ENCODE results near the gene PSIP1.
"Not testable (repeated sequence)": the region's sequence is repeated elsewhere in the genome, so short reads cannot be mapped to it uniquely, and the experiment has no call there.

Gene PSIP1

GRCh38 chr9:15510789-15511575 is at the start of gene PSIP1:
TSS of gene PSIP1 (minus strand) at chr9:15510970. CDS start at chr9:15510188, 782 bp downstream.
- DNase-seq (ENCODE audit: low read depth) = peak; percentile 78

DNA sequence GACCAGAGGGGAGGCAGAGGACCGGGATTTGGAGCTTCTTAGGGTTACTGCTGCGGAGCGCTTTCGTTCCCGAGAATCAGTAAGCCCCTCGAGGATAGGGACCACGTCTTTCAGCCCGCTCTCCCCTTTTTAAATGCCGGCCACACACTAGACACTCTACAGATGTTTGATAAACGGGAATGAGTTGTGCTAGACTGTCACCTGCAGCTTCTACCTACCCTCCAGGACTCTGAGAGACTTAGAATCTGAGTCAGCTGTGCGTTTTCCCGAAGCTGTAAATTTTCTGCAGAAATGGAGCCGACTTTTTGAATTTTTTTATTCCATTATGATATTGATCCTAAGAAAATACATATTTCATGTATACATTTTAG is 42.7 kb upstream of the PSIP1 start:
- no peak for DNase-seq (ENCODE audit: low read depth)

DNA sequence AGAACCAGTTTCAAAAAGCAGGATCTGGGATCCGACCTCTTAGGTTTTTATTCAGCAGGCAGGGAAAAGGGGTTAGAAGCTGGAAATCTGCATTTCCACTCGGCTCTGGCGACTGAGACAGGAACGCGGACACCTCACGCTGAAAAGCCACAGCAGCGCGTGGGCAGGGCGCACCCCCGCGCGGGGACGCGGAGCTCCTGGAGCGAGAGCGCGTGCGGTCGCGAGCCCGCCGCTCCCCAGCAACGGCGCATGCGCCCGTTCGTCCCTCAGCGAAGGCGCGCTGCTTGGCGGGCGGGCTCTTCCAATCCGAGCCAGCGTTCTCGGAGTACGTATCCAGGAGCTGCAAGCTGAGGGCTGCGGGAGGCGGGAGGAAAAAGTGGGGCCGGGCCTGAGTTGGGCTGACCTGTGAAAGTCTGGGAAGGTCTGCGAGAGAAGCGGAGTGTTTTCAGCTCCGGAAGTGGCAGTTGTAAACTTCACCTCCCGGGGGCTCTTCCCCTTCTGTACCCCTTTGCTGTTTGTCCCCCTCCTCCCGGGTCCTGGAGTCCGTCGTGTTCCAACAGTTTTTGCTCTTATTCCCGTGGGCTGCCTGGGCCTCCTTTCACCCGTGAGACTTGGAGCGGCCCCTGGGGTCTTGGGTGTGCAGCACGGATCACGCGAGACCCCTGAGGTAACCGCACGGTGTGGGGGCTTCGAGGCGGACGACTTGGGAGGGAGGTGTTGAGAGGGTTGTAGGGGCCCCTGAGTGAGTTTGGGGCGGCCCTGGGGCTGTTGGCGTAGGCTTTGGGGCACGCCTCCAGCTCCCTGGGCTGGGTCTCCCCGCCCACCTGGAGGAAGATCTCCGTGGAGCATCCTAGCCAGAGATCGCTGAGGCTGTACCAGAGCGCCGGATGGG is 42.1 kb upstream of the PSIP1 start, which contains the start of gene CCDC171:
CCDC171 (plus strand) TSS at position 408 of the 892 bp plus-strand sequence. CDS start 11,046 bp downstream, outside the sequence.
- DNase-seq (ENCODE audit: low read depth) = peak; percentile 97

DNA sequence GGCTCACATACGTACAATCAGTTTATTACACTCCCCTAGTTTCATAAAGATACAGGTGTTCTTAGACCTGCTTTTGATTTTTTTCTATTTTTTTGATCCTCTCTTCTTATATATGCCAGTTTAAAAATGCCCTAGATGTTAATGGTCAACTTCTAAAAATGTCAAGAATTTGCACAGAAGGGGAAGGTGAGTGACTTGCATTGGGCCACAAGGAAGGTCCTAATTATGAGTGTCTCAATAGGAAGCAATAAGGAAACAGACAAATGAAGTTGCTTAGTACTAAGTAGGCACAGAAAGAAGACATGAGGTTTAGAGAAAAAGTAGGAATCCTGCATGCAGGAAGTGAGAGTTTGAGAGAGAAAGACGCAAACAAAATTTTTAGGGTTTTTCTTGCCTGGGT is 38.8 kb upstream of the PSIP1 start:
- DNase-seq (ENCODE audit: low read depth) = no peak

DNA sequence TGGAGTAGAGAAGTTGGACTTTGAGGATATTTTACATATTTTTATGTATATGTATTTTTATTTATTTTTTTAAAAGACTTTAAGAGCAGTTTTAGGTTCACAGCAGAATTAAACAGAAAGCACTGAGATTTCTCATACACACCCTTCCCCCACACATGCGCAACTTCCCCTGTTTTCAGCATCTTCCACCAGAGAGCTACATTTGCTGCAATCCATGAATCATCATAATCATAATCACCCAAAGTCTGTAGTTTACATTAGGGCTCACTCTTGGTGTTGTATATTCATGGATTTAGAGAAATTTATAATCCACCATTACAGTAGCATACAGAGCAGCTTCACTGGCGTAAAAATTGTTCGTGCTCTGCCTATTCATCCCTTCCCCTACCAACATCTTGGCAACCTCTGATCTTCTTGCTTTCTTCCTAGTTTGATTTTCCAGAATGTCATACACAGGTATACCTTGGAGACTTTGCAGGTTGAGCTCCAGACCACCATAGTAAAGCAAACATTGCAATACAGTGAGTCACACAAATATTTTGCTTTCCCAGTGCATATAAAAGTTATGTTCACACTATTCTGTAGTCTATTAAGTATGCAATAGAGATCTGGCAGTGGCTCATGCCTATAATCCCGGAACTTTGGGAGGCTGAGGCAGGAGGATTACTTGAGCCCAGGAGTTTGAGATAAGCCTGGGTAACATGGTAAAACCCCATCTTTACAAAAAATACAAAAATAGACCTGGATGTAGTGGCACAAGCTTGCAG is 32.5 kb upstream of the PSIP1 start:
- peak; percentile 76 for DNase-seq (ENCODE audit: low read depth)

DNA sequence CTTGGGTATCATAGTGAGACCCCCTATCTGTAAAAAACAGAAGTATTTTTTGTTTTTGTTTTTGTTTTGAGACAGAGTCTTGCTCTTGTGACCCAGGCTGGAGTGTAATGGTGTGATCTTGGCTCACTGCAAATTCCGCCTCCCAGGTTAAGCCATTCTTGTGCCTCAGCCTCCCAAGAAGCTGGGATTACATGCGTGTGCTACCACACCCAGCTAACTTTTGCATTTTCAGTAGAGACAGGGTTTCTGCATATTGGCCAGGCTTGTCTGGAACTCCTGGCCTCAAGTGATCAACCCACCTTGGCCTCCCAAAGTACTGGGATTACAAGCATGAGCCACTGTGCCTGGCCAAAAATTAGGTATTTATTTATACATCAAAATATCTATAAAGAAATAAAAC is 31.9 kb upstream of the PSIP1 start:
- DNase-seq (ENCODE audit: low read depth) = no peak

GRCh38 chr9:15541872-15542271 is 31.1 kb upstream of the PSIP1 start:
- DNase-seq (ENCODE audit: low read depth) = peak; percentile 23

DNA sequence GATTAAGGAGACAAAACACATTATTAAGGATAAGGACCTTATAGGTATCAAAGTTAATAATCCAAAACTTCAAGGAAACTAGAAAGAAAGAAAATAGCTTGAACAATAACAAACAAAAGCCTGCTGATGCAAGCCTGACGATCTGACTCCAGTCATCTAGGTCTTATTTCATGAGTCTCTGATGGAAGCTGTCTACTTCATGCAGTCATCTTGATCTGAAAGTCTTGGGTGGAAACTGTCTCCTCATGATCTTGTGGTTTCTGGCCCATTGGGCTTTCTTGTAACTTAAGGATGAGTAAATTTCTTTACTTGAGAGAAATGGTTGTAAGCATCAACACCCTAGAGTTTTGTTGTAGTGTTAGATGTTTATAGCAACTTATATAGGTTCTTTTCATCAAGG is 20.6 kb upstream of the PSIP1 start:
- no peak for DNase-seq (ENCODE audit: low read depth)

- no peak for DNase-seq (ENCODE audit: low read depth)
Observed at GRCh38 chr9:15529566-15530324, 19.0 kb upstream of the PSIP1 start.

DNA sequence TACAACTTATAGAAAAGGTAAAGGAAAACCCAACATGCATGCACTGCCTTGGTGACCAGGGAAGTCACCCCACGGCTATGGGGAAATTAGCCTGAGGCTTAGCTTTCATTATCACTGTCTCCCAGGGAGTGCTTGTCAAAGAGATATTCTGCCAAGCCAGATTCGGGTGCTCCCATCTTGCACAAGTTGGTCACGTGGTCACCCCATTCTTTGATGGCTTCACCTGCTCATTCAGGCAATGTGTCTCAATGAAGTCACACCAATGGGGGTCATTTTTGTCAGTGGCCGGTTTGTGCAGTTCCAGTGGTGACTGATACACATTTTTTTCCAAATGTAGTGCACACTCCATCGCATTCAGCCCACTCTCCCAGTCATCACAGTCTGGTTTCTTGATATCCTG is 16.3 kb upstream of the PSIP1 start:
- not testable (repeated sequence) for DNase-seq (ENCODE audit: low read depth)

- no peak for DNase-seq (ENCODE audit: low read depth)
Observed at GRCh38 chr9:15525958-15526357, 15.2 kb upstream of the PSIP1 start.

GRCh38 chr9:15524845-15525455 is 14.2 kb upstream of the PSIP1 start:
- no peak for DNase-seq (ENCODE audit: low read depth)

DNA sequence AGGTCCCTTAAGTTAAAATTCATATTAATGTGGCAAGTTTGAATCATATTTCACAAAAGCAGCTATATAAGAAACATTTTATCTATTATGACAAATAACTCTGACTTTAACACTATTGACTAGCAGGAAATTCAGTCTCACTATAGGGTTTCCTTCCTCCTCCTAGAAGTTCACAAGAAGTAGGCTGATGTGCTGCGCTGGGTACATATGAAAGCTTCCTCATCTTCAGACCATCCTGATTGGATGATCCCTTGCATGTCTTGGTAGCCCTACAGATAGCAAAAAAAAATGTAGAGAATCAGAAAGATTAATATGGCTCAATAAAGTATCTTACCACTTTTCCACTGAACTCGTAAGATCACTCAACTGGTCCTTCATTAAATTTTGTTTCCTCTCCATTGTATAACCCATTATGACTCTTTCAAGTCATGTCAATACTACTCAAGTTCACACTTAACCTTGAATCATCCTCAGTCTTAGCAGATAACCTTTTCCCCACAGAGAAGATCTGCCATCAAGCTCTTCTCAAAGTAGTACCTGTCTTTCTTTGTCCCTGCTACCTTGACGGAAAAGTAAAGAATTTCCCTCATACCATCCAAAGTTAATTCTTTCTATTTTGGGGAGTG is 11.5 kb upstream of the PSIP1 start:
- DNase-seq (ENCODE audit: low read depth) = no peak

GRCh38 chr9:15521254-15521653 is 10.5 kb upstream of the PSIP1 start:
- DNase-seq (ENCODE audit: low read depth) = no peak

- DNase-seq (ENCODE audit: low read depth) = no peak
Observed at GRCh38 chr9:15519831-15520230, 9.1 kb upstream of the PSIP1 start.

DNA sequence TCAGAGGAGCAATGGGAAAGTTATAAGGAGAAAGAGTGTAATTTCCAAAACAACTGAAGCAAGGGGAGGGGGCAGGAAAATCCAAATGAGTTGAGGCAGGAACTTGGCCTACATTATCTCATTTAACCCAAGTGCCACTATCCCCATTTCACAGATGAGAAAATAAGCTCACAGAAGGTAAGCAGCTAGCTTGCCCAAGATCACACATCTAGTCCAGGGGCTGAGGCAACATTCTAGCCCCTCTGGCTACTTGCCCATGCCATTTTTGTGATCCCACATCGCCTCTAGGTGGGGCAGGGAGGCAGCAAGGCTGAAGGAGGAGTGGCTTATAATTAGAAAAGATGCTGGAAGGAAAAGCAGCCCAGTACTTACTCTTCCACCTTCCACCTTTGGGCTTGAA is 2.6 kb upstream of the PSIP1 start:
- no peak for DNase-seq (ENCODE audit: low read depth)

GRCh38 chr9:15512889-15513288 is 2.1 kb upstream of the PSIP1 start:
- no peak for DNase-seq (ENCODE audit: low read depth)

- no peak for DNase-seq (ENCODE audit: low read depth)
Observed at GRCh38 chr9:15512204-15512603, 1.4 kb upstream of the PSIP1 start.

GRCh38 chr9:15509931-15510788 is 610 bp downstream of the PSIP1 start:
- peak; percentile 22 for DNase-seq (ENCODE audit: low read depth)

DNA sequence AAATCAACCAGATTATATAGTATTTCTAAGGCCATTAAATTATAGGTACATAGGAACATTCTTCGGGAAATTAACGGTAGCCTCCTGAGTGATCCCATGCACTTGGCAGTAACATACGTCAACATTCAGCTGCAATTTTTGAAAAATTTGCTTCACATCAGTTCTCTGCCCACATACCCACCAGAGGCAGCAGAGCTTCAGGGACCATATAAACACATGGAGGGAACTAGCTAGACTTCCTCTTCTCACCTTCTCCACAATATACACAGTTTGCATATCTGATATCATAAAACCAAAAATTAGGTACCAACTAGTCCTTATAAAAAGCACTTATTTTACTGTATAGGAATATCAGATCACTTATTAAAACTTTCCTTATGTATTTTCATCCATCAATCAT is 4.8 kb downstream of the PSIP1 start:
- DNase-seq (ENCODE audit: low read depth) = no peak
